ENCODE data around the gene SOX30.

Gene SOX30

DNA sequence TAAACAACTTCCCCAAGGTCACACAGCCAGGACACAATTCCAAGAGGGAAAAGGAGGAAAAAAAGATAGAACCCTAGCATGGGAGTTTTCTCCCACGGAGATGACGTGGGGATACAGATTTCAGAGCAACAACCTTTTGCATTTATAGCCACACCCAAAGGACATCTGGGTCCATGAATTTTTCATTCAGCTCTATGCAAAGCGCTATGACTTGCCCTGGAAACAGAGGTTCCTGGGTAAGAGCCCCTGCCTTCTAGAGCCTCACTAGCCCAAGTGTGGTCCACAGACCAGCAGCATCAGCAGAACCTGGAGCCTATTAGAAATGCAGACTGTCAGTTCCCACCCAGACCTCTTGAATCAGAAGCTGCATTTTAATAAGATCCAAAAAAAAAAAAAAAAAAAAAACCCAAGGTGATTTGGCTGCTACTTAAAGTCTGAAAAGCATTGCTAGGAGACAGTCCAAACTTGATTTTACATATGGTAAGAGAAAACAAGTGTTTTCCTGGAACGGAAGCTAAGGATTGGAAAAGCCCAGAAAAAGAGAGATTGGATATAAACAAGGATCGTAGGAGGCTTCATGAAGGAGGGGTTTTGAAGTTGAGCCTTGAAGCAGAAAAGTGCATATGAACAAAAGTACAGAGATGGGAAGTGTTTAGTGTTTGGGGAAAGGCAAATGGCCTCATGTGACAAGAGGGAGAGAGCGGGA lies 59.0 kb downstream of the SOX30 start:
- no peak overlapping the region for H3K4me3 ChIP-seq
- DNase-seq (ENCODE audit: low spot score in 2 of 2): no peak
- in situ Hi-C loops (cut with MboI; ENCODE audit: low sequenced_read_pairs): no loop called here
- 0 out of 2 replicates have a peak, but pooled peaks cover 2% of the 10 kb centered on the region for H3K27me3 ChIP-seq (ENCODE audit: low read depth)
- H3K4me1 ChIP-seq: no peaks in the 10 kb centered on the region
- H3K36me3 ChIP-seq (replicated peaks): no peaks in the 10 kb centered on the region
- H3K9me3 ChIP-seq: peaks cover 7% of the 10 kb centered on the region; the same call in 1 of the 2 replicates

GRCh38 chr5:157592594-157592993 lies 59.6 kb downstream of the SOX30 start:
- Histone ChIP-seq H3K4me3 (no peak overlapping the region), H3K27me3 (ENCODE audit: low read depth) (0 out of 2 replicates have a peak, but pooled peaks cover 2% of the 10 kb centered on the region), H3K4me1 (no peaks in the 10 kb centered on the region), H3K9me3 (peaks cover 7% of the 10 kb centered on the region; the same call in 1 of the 2 replicates), H3K36me3 (replicated peaks) (no peaks in the 10 kb centered on the region)
- in situ Hi-C loops (cut with MboI; ENCODE audit: low sequenced_read_pairs): no loop called here
- no peak for DNase-seq (ENCODE audit: low spot score in 2 of 2)

- H3K9me3 ChIP-seq: peaks cover 7% of the 10 kb centered on the region; the same call in 1 of the 2 replicates
- H3K36me3 ChIP-seq (replicated peaks): no peaks in the 10 kb centered on the region
- no peak overlapping the region for H3K4me3 ChIP-seq
- DNase-seq (ENCODE audit: low spot score in 2 of 2): no peak
- in situ Hi-C loops (cut with MboI; ENCODE audit: low sequenced_read_pairs): no loop called here
- no peaks in the 10 kb centered on the region for H3K4me1 ChIP-seq
- H3K27me3 ChIP-seq (ENCODE audit: low read depth): 0 out of 2 replicates have a peak, but pooled peaks cover 2% of the 10 kb centered on the region
Observed at GRCh38 chr5:157590478-157590877, 61.8 kb downstream of the SOX30 start.

DNA sequence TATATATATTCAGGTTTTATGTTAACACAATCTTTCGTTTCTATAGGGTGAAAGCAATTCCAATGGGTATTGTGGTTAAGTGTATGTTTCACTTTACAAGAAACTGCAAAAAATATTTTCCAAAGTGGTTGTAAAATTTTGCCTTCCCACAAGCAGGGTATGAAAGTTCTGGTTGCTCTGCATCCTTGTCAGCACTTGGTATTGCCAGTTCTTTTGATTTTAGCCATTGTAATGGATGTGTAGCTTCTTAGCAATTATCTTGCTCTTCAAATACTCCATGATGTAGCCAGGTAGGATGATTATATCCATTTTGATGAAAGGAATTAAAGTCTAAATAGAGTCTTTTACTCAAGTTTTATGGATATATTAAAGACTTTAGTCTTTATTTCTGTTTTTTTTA lies 67.6 kb downstream of the SOX30 start:
- Histone ChIP-seq H3K27me3 (ENCODE audit: low read depth) (no peaks in the 10 kb centered on the region), H3K4me1 (no peaks in the 10 kb centered on the region), H3K36me3 (replicated peaks) (no peaks in the 10 kb centered on the region), H3K4me3 (no peak overlapping the region), H3K9me3 (no peaks in the 10 kb centered on the region)
- no peak for DNase-seq (ENCODE audit: low spot score in 2 of 2)
- in situ Hi-C loops (cut with MboI; ENCODE audit: low sequenced_read_pairs): no loop called here

DNA sequence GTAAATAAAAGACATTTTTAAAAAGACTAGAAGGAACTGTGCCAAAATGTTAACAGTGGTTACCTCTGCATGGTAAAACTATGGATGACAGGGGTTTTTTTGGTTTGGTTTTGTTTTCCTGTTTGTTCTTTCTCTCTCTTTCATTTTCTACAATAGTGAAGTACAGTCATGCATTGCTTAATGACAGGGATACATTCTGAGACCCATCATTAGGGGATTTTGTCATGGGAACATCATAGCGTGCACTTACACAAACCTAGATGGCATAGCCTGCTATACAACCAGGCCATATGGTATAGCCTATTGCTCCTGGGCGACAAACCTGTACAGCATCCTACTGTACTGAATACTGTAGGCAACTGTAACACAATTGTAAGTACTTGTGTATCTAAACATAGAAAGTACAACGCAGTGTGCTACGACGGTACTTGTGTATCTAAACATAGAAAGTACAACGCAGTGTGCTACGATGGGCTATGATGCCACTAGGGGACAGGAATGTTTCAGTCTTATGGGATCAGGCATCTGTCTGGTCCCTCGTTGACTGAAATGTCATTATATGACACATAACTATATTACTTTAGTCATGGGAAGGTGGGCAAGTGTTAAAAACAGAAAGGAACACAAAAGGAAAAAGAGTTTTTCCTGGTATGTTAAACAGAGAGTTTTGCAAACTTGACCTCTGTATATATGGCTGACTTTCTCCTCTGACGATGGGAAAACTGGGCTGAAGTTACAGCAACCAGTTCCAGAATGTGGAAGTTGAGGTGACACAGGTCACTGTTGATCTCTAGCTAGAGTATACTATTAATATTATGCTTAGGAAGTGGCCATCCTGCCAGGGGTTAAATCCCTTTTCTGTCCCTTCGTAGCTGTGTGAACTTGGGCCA lies 69.3 kb downstream of the SOX30 start:
- Histone ChIP-seq H3K4me3 (no peak overlapping the region), H3K27me3 (ENCODE audit: low read depth) (no peaks in the 10 kb centered on the region), H3K36me3 (replicated peaks) (no peaks in the 10 kb centered on the region), H3K9me3 (no peaks in the 10 kb centered on the region), H3K4me1 (no peaks in the 10 kb centered on the region)
- in situ Hi-C loops (cut with MboI; ENCODE audit: low sequenced_read_pairs): no loop called here
- no peak for DNase-seq (ENCODE audit: low spot score in 2 of 2)

- Histone ChIP-seq H3K9me3 (no peaks in the 10 kb centered on the region), H3K4me3 (no peak overlapping the region), H3K27me3 (ENCODE audit: low read depth) (no peaks in the 10 kb centered on the region), H3K4me1 (no peaks in the 10 kb centered on the region), H3K36me3 (replicated peaks) (no peaks in the 10 kb centered on the region)
- in situ Hi-C loops (cut with MboI; ENCODE audit: low sequenced_read_pairs): no loop called here
- no peak for DNase-seq (ENCODE audit: low spot score in 2 of 2)
Observed at GRCh38 chr5:157581901-157582300, 70.3 kb downstream of the SOX30 start.

DNA sequence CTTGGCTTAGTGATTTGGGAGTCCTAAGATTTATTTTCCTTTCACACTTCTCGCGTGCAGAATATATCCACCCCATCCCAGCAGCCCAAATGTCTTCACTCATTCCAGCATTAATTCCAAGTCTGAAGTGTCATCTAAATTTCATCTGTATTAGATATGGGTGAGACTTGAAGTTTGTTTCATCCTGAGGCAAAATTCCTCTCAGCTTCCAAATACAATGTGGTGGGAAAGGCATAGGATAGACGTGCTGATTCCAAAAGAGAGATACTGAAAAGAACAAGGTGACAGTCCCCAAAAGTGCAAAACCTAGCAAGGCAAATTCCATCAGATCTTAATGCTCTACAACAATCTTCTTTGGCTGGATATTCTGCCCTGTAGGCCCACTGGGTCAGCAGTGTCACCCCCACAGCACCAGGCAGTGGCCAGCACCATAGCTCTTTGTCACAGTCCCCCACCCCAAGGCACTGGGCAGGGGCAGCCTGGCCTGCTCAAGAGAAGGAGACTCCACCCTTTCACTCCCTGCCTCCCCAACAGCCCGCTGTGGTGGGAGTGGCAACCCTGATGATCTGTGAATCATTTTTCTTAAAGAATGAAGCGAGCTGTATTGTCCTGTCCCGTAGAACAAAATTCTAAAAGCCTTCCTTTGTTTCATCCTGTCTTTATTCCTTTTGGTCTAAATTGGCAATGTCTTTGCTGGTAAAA lies 74.0 kb downstream of the SOX30 start:
- Histone ChIP-seq H3K4me1 (no peaks in the 10 kb centered on the region), H3K9me3 (no peaks in the 10 kb centered on the region)

DNA sequence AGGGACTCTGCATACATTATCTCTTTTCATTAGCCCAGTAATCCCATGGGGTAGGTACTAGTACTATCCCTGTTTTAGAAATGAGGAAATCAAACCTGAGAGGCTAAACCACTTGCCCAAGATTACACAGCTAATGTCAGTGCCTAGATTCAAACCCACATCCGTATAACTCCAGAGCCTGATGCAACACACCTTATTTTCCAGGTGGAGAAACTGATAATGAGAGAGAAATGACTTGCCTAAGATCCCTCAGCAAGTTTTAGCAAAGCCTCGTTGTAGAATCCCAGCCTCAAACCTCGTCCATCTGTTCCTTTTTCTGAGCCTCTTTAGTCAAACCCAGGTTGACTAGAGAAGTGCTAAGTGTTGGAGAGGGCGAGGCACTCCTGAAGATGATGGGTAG lies 75.6 kb downstream of the SOX30 start:
- H3K9me3 ChIP-seq: no peaks in the 10 kb centered on the region
- no peak overlapping the region for H3K4me3 ChIP-seq
- H3K36me3 ChIP-seq (replicated peaks): no peaks in the 10 kb centered on the region
- no peaks in the 10 kb centered on the region for H3K4me1 ChIP-seq
- no peak for DNase-seq (ENCODE audit: low spot score in 2 of 2)
- H3K27me3 ChIP-seq (ENCODE audit: low read depth): no peaks in the 10 kb centered on the region
- in situ Hi-C loops (cut with MboI; ENCODE audit: low sequenced_read_pairs): no loop called here

More for the DNA sequence above, 74.0 kb downstream of the SOX30 start:
- no peak for DNase-seq (ENCODE audit: low spot score in 2 of 2)
- H3K27me3 ChIP-seq (ENCODE audit: low read depth): no peaks in the 10 kb centered on the region
- H3K36me3 ChIP-seq (replicated peaks): no peaks in the 10 kb centered on the region
- in situ Hi-C loops (cut with MboI; ENCODE audit: low sequenced_read_pairs): no loop called here
- H3K4me3 ChIP-seq: no peak overlapping the region
